ENCODE measurements around the gene CAST.

- no peak for TF ChIP-seq CTCF (IDR thresholded peaks at IDR 0.05)
- TF ChIP-seq POLR2A (IDR thresholded peaks at IDR 0.05): no peak
These were observed 13.6 kb upstream of the CAST start for GRCh38 chr5:96648593-96648992.

Data from lower leg skin (tissue), 3 donors.